AG10803 (cell line): Measurements from ENCODE around the gene NUFIP2.

Experiments used
- DNase-seq: peaks from one replicate; pipeline ENCODE4 v3.0.0; 2010; ENCODE audit warnings: low read depth
- H3K4me3 ChIP-seq: 2 replicates; pipeline ENCODE4 v1.5.1; 2011; ENCODE audit warnings: mild to moderate bottlenecking, low read length, control low read depth
- TF ChIP-seq, protein P1 (sequence below): conservative IDR thresholded peaks from 2 replicates; pipeline ENCODE4 v1.5.1; 2011; ENCODE audit warnings: mild to moderate bottlenecking, low read length, control low read depth, inconsistent platforms

NUFIP2 gene

DNA sequence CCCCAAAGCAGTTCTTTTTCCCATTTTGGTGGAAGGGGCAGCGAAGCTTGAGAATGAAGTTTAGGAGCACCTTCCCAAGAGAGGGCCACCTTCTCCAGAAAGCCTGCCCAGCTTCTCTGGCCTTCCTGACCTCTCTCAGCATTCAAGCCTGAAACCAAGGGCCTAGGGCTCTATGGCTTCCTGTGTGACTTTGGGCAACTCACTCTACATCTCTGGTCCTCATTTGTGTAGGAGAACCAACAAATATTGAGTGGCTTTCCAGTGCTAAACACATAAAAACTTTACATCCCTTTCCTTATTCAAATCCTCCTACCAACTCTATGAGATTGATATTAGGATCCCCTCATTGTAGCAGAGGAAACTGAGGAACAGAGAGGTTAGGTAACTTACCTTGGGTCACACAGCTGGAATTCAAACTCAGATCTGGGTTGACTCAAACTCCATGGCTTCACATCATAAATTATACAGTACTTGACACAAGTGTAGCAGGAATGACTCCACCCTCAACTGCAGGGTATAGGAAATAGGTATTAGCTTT, 81.8 kb downstream of the NUFIP2 start:
- TF ChIP-seq, protein P1, sequence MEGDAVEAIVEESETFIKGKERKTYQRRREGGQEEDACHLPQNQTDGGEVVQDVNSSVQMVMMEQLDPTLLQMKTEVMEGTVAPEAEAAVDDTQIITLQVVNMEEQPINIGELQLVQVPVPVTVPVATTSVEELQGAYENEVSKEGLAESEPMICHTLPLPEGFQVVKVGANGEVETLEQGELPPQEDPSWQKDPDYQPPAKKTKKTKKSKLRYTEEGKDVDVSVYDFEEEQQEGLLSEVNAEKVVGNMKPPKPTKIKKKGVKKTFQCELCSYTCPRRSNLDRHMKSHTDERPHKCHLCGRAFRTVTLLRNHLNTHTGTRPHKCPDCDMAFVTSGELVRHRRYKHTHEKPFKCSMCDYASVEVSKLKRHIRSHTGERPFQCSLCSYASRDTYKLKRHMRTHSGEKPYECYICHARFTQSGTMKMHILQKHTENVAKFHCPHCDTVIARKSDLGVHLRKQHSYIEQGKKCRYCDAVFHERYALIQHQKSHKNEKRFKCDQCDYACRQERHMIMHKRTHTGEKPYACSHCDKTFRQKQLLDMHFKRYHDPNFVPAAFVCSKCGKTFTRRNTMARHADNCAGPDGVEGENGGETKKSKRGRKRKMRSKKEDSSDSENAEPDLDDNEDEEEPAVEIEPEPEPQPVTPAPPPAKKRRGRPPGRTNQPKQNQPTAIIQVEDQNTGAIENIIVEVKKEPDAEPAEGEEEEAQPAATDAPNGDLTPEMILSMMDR = no peak

DNA sequence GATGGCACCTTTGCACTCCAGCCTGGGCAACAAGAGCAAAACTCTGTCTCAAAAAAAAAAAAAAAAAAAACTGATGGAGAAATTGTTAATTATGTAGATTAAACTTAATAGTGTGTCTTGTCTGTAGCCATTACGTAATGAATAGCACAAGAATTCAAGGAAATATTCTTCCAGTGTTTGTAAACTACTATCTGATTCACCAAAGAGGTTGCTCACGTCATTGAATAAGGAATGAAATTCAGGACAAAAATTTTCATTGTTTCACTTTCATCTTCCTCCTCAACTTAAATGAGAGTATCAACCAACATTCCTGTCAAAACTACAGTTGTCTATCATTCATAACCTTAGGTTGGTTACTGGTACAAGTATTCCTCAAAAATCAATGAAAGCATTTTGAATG, 83.1 kb downstream of the NUFIP2 start:
- H3K4me3 ChIP-seq = no peak overlapping the region
- TF ChIP-seq, protein P1 = no peak
- peak; percentile 44 for DNase-seq

More for the DNA sequence above, 81.8 kb downstream of the NUFIP2 start:
- no peak overlapping the region for H3K4me3 ChIP-seq
- no peak for DNase-seq

DNA sequence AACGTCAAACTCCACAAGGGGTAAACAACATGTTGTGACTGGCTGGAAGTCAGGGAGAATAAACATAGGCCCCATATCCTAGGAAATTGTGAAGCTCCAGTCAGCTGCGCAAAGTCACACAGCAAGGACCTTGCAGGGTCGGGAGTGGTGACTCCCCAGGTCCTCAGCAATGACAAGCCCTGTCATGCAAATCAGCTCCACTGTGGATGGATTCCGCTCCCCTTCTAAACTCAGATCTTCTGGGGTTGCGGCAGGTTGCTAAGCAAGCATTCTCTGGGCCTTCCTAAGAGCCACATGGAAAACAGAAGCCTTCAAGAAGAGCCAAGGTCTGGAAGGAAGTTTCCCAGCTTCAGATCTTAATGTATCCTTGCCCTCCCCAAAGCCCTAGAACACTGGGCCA, 84.9 kb downstream of the NUFIP2 start:
- TF ChIP-seq, protein P1 = no peak
- no peak for DNase-seq

DNA sequence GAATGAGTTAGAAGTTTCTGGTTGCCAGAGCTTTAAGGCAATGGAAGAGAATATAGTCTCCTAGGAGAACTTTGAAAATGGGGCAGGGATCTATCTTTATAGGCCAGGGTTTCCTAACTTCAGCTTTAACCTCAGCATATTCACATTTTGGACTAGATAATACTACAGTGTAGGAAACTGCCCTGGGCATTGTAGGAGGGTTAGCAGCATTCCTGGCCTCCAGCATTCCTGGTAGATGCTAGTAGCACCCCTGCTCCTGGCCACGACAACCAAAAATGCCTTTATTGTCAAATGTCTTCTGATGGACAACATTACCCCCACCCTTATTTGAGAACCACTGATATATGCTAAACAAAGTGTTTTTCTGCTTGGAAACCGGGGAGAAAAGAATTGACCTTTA, 86.0 kb downstream of the NUFIP2 start:
- TF ChIP-seq, protein P1 = no peak
- no peak for DNase-seq

More for the DNA sequence above, 84.9 kb downstream of the NUFIP2 start:
- no peak overlapping the region for H3K4me3 ChIP-seq

More for the DNA sequence above, 86.0 kb downstream of the NUFIP2 start:
- H3K4me3 ChIP-seq = no peak overlapping the region
